Colonic mucosa (tissue), 4 donors: Measurements from ENCODE around the gene SOX1. TPM values are rescaled to one million over a fixed set of nuclear protein-coding genes. Genes with fewer than 3 reads are reported as not detected.

Experiments used
- DNase-seq: peaks from one replicate; pipeline ENCODE4 v3.0.0-alpha.2; 2020
- H3K27ac ChIP-seq: fragments of 200-600 bp; one replicate; pipeline ENCODE4 v1.8.0; 2021
- H3K27me3 ChIP-seq: fragments of 200-600 bp; one replicate; pipeline ENCODE4 v1.8.0; 2021
- H3K36me3 ChIP-seq: fragments of 200-600 bp; one replicate; pipeline ENCODE4 v1.8.0; 2021
- H3K4me1 ChIP-seq: fragments of 200-600 bp; one replicate; pipeline ENCODE4 v1.8.0; 2021; ENCODE audit warnings: mild to moderate bottlenecking
- H3K4me3 ChIP-seq: fragments of 200-600 bp; one replicate; pipeline ENCODE4 v1.8.0; 2021
- H3K9ac ChIP-seq, 2 donors: one replicate each; pipeline ENCODE4 v1.7.0; 2013; ENCODE audit warnings: control low read depth in 2 of 2, low read depth in 2 of 2, low read length in 2 of 2
- H3K9me3 ChIP-seq: fragments of 200-600 bp; one replicate; pipeline ENCODE4 v1.8.0; 2021
- intact Hi-C: fragments of 100-400 bp; cut with DNase I; formaldehyde crosslinking; loops from one replicate; pipeline ENCODE4 v1.14.1; 2022
- total RNA-seq, 2 donors: library from RNA; stranded (reverse); fragmentation: NEBNext Ultra II Directional in 1 of 2; extraction: Animal tissue kit (Norgen Biotek cat#: 25700) in 1 of 2; gene quantifications; one replicate each; pipeline ENCODE4 v1.2.1, GENCODE V29; 2021
- TF ChIP-seq, protein P1 (sequence below): fragments of 200-600 bp; IDR thresholded peaks from one replicate; pipeline ENCODE4 v1.8.0; 2022; ENCODE audit warnings: antibody characterized with exemption, mild to moderate bottlenecking
- donor health status: healthy.
- donor health status: DM: no; HTN: no; CAD: no.
- donor health status: DM: no; HTN: no; CAD: no.

Gene SOX1
- total RNA-seq, 2 donors from 2014 or later, result not detected

DNA sequence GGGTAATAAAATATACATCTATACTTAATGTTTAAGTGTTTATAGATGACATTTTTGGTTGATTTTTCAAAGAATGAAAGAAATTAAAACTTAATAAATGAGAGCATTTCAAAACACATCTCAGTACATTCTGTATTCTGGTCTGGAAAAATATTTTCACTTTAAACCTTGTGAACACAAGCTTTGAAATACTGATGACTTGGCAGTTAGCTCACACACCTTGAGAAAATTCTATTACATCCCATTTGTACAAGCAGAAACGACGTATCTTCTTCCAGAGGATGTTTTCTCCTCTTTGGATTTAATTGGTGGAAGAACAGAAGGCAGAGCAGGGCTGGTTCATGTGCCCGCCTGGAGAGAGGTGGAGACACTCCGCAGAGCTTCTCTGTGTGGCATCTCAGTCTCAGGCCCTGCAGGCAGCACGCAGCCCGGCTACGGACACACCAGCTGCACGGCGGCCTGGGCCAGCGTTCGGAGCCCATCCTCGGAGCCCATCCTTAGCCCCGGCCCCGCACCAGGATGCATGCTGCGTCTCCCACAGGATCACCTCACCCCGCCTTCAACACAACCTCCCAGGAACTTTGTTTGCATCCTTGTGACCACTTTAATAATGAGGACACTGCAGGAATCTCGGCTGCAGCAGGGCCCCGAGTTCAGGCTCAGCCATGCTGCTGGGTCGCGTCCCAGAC lies 48.6 kb downstream of the SOX1 start:
- Histone ChIP-seq H3K9ac (no peak overlapping the region), H3K27me3 (no peaks in the 10 kb centered on the region), H3K36me3 (no peaks in the 10 kb centered on the region), H3K9me3 (no peaks in the 10 kb centered on the region), H3K27ac (no peak overlapping the region), H3K4me1 (peaks cover 9% of the 10 kb centered on the region), H3K4me3 (no peak overlapping the region)
- intact Hi-C loops, result loop anchor here (5.0 kb wide), 1 partner anchor 102 kb away; no protein-coding TSS in a partner anchor
- TF ChIP-seq, protein P1, sequence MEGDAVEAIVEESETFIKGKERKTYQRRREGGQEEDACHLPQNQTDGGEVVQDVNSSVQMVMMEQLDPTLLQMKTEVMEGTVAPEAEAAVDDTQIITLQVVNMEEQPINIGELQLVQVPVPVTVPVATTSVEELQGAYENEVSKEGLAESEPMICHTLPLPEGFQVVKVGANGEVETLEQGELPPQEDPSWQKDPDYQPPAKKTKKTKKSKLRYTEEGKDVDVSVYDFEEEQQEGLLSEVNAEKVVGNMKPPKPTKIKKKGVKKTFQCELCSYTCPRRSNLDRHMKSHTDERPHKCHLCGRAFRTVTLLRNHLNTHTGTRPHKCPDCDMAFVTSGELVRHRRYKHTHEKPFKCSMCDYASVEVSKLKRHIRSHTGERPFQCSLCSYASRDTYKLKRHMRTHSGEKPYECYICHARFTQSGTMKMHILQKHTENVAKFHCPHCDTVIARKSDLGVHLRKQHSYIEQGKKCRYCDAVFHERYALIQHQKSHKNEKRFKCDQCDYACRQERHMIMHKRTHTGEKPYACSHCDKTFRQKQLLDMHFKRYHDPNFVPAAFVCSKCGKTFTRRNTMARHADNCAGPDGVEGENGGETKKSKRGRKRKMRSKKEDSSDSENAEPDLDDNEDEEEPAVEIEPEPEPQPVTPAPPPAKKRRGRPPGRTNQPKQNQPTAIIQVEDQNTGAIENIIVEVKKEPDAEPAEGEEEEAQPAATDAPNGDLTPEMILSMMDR, result no peak
- DNase-seq, result no peak

DNA sequence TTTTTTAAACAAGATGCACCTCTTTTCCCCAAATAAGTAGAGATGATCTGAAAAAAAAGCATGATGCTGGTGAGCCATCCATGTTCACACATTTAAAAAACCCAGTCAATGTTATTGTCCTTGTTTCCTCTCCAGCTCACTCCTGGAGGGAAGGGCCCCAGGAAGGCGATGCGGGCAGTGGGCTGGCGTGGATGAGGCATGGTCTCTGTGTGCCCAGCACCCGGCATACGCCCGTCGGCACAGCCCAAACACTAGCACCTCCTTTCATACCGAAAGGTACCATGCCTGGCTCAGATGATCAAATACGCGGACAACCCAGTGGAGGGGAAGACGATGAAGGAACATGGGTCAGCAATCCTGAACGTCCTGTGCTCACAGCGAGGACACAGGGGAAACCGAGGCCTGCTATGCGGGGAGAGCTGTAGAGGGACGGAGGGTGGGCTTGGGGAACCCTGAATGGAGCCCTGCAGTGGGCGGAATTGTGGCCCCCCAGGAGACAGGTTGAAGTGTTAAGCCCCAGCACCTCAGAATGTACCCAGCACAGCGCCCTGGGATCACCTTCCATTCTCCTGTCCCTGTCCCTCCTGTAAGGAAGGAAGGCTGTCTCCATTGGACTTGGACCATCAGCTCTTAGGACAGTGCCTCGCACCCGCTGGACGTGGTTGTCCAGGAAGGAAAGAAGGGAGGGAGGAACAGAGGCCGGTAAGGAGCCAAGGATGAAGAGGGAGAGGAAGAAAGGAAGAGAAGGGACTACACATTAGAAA lies 49.4 kb downstream of the SOX1 start:
- peaks cover 9% of the 10 kb centered on the region for H3K4me1 ChIP-seq
- no peak overlapping the region for H3K4me3 ChIP-seq
- no peaks in the 10 kb centered on the region for H3K27me3 ChIP-seq
- TF ChIP-seq, protein P1, result no peak
- H3K36me3 ChIP-seq, result no peaks in the 10 kb centered on the region
- H3K9ac ChIP-seq, result no peak overlapping the region
- intact Hi-C loops, result loop anchor here (5.0 kb wide), 1 partner anchor 101 kb away; no protein-coding TSS in a partner anchor
- no peak for DNase-seq
- H3K27ac ChIP-seq, result no peak overlapping the region
- H3K9me3 ChIP-seq, result no peaks in the 10 kb centered on the region

DNA sequence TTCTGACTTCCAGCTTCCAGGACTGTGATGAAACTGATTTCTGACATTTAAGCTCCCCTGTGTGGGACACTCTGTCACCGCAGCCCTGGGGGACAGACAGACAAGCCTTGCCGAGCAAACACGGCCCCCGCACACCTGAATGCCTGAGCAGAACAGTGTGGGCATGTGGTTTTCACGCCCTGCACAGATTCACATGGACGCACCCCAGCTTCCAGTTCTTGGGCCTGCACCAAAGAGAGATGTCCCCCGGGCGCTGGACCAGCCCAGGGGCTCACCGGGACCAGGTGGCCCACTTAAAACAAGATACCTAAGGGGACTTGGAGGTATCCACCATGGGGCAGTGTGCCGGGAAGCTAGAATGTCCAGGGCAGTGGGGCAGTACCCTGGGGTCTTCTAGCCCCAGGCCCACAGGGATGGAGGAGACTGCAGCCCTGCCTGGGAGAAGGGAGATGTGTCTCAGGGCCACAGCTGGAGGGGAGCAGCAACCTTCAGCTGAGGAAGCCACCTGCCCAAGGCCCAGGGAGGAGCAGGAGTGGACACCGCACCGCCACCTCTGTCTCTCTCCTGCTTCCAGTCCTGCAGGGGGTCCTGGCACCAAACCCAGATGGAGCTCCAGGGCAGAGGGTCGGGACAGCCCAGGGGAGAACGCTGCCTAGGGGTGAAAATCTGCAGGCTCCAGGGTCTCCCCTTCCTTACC lies 50.5 kb downstream of the SOX1 start:
- Histone ChIP-seq H3K9me3 (no peaks in the 10 kb centered on the region), H3K27ac (no peak overlapping the region), H3K36me3 (no peaks in the 10 kb centered on the region), H3K4me3 (no peak overlapping the region), H3K27me3 (no peaks in the 10 kb centered on the region), H3K4me1 (peaks cover 9% of the 10 kb centered on the region), H3K9ac (no peak overlapping the region)
- DNase-seq, result no peak
- intact Hi-C loops, result loop anchor here (5.0 kb wide), 1 partner anchor 100 kb away; no protein-coding TSS in a partner anchor
- TF ChIP-seq, protein P1, result no peak

DNA sequence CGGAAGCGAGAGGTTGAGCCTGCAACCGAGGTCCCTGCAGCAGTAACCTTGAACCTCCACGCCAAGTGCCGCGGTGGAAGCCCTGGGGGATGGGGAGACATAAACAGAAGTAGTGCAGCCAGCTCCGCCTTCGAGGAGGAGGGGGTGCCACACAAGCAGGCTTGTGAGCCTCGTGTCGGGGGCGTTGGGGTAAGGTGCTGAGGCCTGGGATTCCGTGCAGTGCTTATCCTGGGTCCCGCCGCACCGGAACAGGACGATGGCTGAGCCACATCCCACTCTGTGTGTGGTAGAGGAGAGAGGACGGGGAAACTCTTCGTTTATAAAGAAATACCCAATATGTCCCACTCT lies 51.0 kb downstream of the SOX1 start:
- DNase-seq, result no peak
- Histone ChIP-seq H3K27me3 (no peaks in the 10 kb centered on the region), H3K9me3 (no peaks in the 10 kb centered on the region), H3K4me3 (no peak overlapping the region), H3K36me3 (no peaks in the 10 kb centered on the region), H3K9ac (no peak overlapping the region), H3K27ac (no peak overlapping the region), H3K4me1 (peaks cover 9% of the 10 kb centered on the region)
- TF ChIP-seq, protein P1, result no peak
- intact Hi-C loops, result loop anchor here (5.0 kb wide), 1 partner anchor 99 kb away; no protein-coding TSS in a partner anchor

DNA sequence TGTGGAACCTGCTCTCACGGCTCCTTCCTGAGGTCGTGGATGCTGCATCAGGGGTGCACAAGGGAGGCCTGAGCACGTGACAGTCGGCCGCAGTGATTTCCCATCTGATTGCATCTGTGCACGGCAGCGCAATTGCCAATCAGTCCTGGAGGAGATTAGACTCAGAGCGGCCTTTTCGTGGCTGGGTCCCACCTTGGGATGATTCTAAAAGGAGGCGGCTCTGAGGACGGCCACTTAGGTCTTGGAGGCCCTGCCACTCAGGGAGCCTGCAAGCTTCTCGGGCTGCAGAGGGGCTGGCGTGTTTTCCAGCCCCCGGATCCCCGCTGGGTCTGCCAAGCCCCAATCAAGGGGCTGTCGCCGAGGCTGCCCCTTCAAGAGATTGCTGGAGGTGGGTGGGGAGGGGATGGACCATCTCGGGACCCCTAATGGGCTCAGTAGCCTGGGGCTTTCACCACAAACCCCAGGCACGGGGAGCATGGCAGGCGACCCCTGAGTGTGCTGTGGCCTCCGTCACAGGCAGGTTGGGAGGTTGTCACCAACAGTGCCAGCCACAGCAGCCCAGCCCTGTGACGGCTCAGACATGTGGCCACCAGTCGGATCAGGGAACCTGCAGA lies 51.6 kb downstream of the SOX1 start:
- H3K4me3 ChIP-seq, result no peak overlapping the region
- no peaks in the 10 kb centered on the region for H3K27me3 ChIP-seq
- intact Hi-C loops, result loop anchor here (5.0 kb wide), 1 partner anchor 99 kb away; no protein-coding TSS in a partner anchor
- peaks cover 8% of the 10 kb centered on the region for H3K4me1 ChIP-seq
- H3K27ac ChIP-seq, result no peak overlapping the region
- no peaks in the 10 kb centered on the region for H3K36me3 ChIP-seq
- no peak for DNase-seq
- TF ChIP-seq, protein P1, result no peak
- H3K9ac ChIP-seq, result no peak overlapping the region
- H3K9me3 ChIP-seq, result no peaks in the 10 kb centered on the region
